ENCODE data around the gene PNLIPRP2. TPM values are rescaled to one million over a fixed set of nuclear protein-coding genes. Genes with fewer than 3 reads are reported as not detected.

Gene PNLIPRP2
- not detected for total RNA-seq

DNA sequence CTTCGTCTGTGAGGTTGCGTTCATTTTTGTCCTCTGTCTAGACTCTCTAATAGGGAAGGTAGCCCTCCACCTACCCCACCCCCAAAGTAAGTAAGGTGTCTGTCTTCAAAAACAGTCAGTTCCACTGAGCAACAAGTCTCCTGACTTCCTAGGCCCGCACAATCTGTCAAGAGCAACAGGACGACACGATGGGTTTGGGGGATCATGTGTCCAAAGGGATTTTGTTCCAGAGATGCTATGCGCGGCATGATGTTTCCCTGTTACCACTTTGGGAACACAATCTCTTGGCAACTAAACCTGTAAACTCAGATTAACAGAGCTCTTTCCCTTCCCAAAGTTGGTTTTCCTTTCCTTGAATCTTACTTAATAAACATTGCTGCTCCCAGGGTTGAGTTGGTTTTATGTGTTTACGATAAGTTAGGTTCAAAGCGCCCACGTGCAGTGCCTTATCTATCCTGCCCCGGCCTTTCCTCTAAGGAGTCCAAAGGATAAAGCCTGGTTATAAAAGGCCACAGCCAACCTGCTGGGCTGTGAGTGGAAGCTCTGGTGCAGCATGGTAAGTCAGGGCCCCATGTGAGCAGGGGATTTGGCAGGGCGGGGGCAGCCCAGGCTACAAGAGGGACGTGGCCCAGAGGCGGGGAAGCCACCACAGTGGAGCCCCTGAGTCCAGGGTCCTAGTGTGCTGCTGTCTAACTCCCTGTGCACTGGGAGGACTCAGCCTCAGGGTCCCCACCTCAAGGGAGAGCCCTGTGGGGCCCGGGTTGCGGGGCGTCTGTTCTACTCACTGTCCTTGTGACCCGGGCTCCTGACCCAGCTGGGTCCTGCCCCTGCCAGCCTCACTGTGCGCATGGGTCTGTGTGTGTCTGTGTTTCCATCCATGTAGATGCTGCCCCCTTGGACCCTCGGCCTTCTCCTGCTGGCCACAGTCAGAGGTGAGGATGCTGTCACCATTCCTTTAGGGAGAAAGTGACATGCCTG lies at the start of gene PNLIPRP2:
Gene PNLIPRP2, plus strand, starts transcription at position 531 of the 978 bp plus-strand sequence.
- no peak for DNase-seq
- H3K4me3 ChIP-seq, result no peak within 1 kb of the TSS
- no peaks in the 10 kb centered on the region for H3K36me3 ChIP-seq
- H3K9me3 ChIP-seq, result no peaks in the 10 kb centered on the region
- H3K4me1 ChIP-seq, result no peaks in the 10 kb centered on the region
- TF ChIP-seq CTCF (IDR thresholded peaks at IDR 0.05), result no peak
- no peak for TF ChIP-seq POLR2A (IDR thresholded peaks at IDR 0.05)
- H3K27me3 ChIP-seq, result no peaks in the 10 kb centered on the region
- no peak within 1 kb of the TSS for H3K27ac ChIP-seq
- intact Hi-C loops (cut with DNase I; ENCODE audit: low total_unique reads), result no loop called here

- TF ChIP-seq CTCF (IDR thresholded peaks at IDR 0.05), result no peak
- TF ChIP-seq POLR2A (IDR thresholded peaks at IDR 0.05), result no peak
- Histone ChIP-seq H3K27ac (no peak overlapping the region), H3K36me3 (no peaks in the 10 kb centered on the region), H3K4me1 (no peaks in the 10 kb centered on the region), H3K27me3 (no peaks in the 10 kb centered on the region), H3K4me3 (no peak overlapping the region), H3K9me3 (no peaks in the 10 kb centered on the region)
- intact Hi-C loops (cut with DNase I; ENCODE audit: low total_unique reads), result no loop called here
- no peak for DNase-seq
Observed at GRCh38 chr10:116574797-116575196, 46.0 kb upstream of the PNLIPRP2 start.

DNA sequence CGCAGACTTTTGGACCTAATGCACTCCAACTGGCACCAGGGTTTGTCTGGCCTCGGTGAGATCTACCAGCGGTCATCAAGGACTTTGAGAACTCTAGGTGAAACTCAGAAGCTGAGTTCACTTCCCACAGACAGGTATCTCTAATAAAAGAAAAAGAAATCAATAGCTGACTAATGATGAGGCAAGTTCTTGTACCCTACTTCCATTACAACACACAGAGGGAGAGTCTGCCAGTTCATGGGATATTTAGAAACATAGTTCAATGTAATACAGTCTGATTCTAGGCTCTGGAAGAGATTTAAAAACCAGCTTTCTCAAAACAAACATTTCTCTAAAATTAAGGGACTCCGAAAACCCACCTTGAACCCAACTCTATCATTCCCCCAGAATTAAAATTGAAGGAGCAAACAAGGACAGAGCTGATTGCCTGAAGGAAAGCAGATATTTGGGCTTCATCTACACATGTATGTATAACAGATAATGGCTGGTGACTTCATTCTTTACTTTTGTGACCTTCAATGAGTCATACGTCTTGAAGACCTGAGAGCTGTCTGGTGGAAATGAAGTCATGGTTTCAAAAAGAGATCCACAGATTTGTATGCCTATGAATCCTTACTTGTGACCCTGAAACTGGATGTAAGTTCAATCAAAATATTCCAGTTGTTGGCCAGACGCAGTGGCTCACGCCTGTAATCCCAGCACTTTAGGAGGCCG lies 32.7 kb upstream of the PNLIPRP2 start:
- Histone ChIP-seq H3K9me3 (no peaks in the 10 kb centered on the region), H3K36me3 (no peaks in the 10 kb centered on the region), H3K4me3 (no peak overlapping the region), H3K27me3 (no peaks in the 10 kb centered on the region), H3K4me1 (no peaks in the 10 kb centered on the region), H3K27ac (no peak overlapping the region)
- TF ChIP-seq CTCF (IDR thresholded peaks at IDR 0.05), result no peak
- no peak for TF ChIP-seq POLR2A (IDR thresholded peaks at IDR 0.05)
- intact Hi-C loops (cut with DNase I; ENCODE audit: low total_unique reads), result no loop called here
- no peak for DNase-seq

GRCh38 chr10:116588995-116589394 lies 31.8 kb upstream of the PNLIPRP2 start:
- H3K36me3 ChIP-seq, result no peaks in the 10 kb centered on the region
- no peaks in the 10 kb centered on the region for H3K9me3 ChIP-seq
- DNase-seq, result no peak
- TF ChIP-seq CTCF (IDR thresholded peaks at IDR 0.05) (no peak), POLR2A (IDR thresholded peaks at IDR 0.05) (no peak)
- intact Hi-C loops (cut with DNase I; ENCODE audit: low total_unique reads), result no loop called here
- no peak overlapping the region for H3K27ac ChIP-seq
- H3K4me1 ChIP-seq, result no peaks in the 10 kb centered on the region
- H3K27me3 ChIP-seq, result no peaks in the 10 kb centered on the region
- no peak overlapping the region for H3K4me3 ChIP-seq

GRCh38 chr10:116589926-116590325 lies 30.8 kb upstream of the PNLIPRP2 start:
- H3K9me3 ChIP-seq, result no peaks in the 10 kb centered on the region
- intact Hi-C loops (cut with DNase I; ENCODE audit: low total_unique reads), result no loop called here
- no peak overlapping the region for H3K27ac ChIP-seq
- H3K4me3 ChIP-seq, result no peak overlapping the region
- H3K36me3 ChIP-seq, result no peaks in the 10 kb centered on the region
- TF ChIP-seq CTCF (IDR thresholded peaks at IDR 0.05) (no peak), POLR2A (IDR thresholded peaks at IDR 0.05) (no peak)
- no peaks in the 10 kb centered on the region for H3K4me1 ChIP-seq
- no peaks in the 10 kb centered on the region for H3K27me3 ChIP-seq
- DNase-seq, result no peak
